CD4-positive, CD25-positive, alpha-beta regulatory T cell (primary cell): Measurements from ENCODE around the gene ACVRL1. TPM values are rescaled to one million over a fixed set of nuclear protein-coding genes. Genes with fewer than 3 reads are reported as not detected.

Experiments
- ATAC-seq, 2 donors: fragments of 150-1000 bp; cut with Tn5 transposase; one replicate each; pipeline ENCODE4 v1.10.0; 2021; ENCODE audit warnings: low read depth in 2 of 2, moderate number of reproducible peaks in 2 of 2, moderate library complexity in 1 of 2
- DNase-seq, 3 donors: peaks; one replicate each; pipeline versions ENCODE4 v3.0.0 to v3.0.0-alpha.2; 2012 to 2022; ENCODE audit warnings: mixed read lengths in 1 of 3
- H3K27ac ChIP-seq: one replicate; pipeline ENCODE4 v1.7.0; 2013; ENCODE audit warnings: mild to moderate bottlenecking, low read length; ENCODE audit not compliant: insufficient read depth, poor library complexity, severe bottlenecking
- H3K27me3 ChIP-seq: one replicate; pipeline ENCODE4 v1.7.0; 2013; ENCODE audit warnings: low read length; ENCODE audit not compliant: control insufficient read depth, insufficient read depth
- H3K36me3 ChIP-seq: one replicate; pipeline ENCODE4 v1.7.0; 2013; ENCODE audit warnings: mild to moderate bottlenecking, low read length, moderate library complexity; ENCODE audit not compliant: control insufficient read depth, insufficient read depth
- H3K4me1 ChIP-seq: 2 replicates; pipeline ENCODE4 v1.7.0; 2013; ENCODE audit warnings: mild to moderate bottlenecking, low read length; ENCODE audit not compliant: insufficient read depth, control insufficient read depth, poor library complexity, severe bottlenecking
- H3K4me3 ChIP-seq: one replicate; pipeline ENCODE4 v1.7.0; 2013; ENCODE audit warnings: low read depth, mild to moderate bottlenecking, low read length, moderate library complexity
- H3K9me3 ChIP-seq, 2 experiments: 1 replicate in 1 of 2; 2 replicates in 1 of 2; pipeline ENCODE4 v1.7.0; 2013; ENCODE audit warnings: low read length in 2 of 2, mild to moderate bottlenecking in 1 of 2, moderate library complexity in 1 of 2; ENCODE audit not compliant: control insufficient read depth in 2 of 2
- H3K27ac Mint-ChIP-seq, 3 donors: one replicate each; pipeline ENCODE4 v1.8.0; 2020 to 2022; ENCODE audit warnings: mild to moderate bottlenecking in 3 of 3, mixed read lengths in 3 of 3, moderate library complexity in 2 of 3
- H3K27me3 Mint-ChIP-seq: one replicate; pipeline ENCODE4 v1.8.0; 2022; ENCODE audit warnings: mild to moderate bottlenecking, mixed read lengths
- H3K36me3 Mint-ChIP-seq: one replicate; pipeline ENCODE4 v1.8.0; 2020; ENCODE audit warnings: mixed read lengths
- H3K4me1 Mint-ChIP-seq, 4 donors: one replicate each; pipeline ENCODE4 v1.8.0; 2020 to 2022; ENCODE audit warnings: mixed read lengths in 4 of 4, mild to moderate bottlenecking in 1 of 4
- H3K4me3 Mint-ChIP-seq, 4 donors: one replicate each; pipeline ENCODE4 v1.8.0; 2020 to 2022; ENCODE audit warnings: mild to moderate bottlenecking in 4 of 4, mixed read lengths in 4 of 4, moderate library complexity in 3 of 4
- H3K9me3 Mint-ChIP-seq, 7 donors: one replicate each; pipeline ENCODE4 v1.8.0; 2020 to 2022; ENCODE audit warnings: mixed read lengths in 7 of 7, mild to moderate bottlenecking in 3 of 7, moderate library complexity in 2 of 7
- polyA plus RNA-seq, 4 donors: library from polyadenylated mRNA; unstranded; fragments of 300-500 nt; fragmentation: Illumina TruSeq; gene quantifications; one replicate each; pipeline ENCODE4 v1.2.3, GENCODE V29; 2021
- total RNA-seq: library from RNA; stranded (reverse); gene quantifications from one replicate; pipeline ENCODE4 v1.2.3, GENCODE V29; 2022

Gene ACVRL1
- total and polyA plus RNA-seq, 5 donors from 2014 or later, result not detected

GRCh38 chr12:51959211-51959610 is 51.9 kb downstream of the ACVRL1 start:
- H3K4me3 ChIP-seq, result no peak overlapping the region
- Mint-ChIP-seq H3K9me3 (no peaks in the 10 kb centered on the region), H3K27me3 (peaks cover 5% of the 10 kb centered on the region), H3K36me3 (peaks cover 14% of the 10 kb centered on the region), H3K27ac (peak overlapping the region in 1 of 3 donors; percentile 32), H3K4me3 (no peak overlapping the region), H3K4me1 (peaks cover 15 to 43% (median 24%) of the 10 kb centered on the region in 4 donors)
- H3K9me3 ChIP-seq, result no peaks in the 10 kb centered on the region
- no peaks in the 10 kb centered on the region for H3K27me3 ChIP-seq
- no peaks in the 10 kb centered on the region for H3K36me3 ChIP-seq
- no peak overlapping the region for H3K27ac ChIP-seq
- no peak for ATAC-seq
- H3K4me1 ChIP-seq, result no peaks in the 10 kb centered on the region
- no peak for DNase-seq

GRCh38 chr12:51959921-51960320 is 52.6 kb downstream of the ACVRL1 start:
- H3K36me3 Mint-ChIP-seq, result peaks cover 14% of the 10 kb centered on the region
- peaks cover 14 to 36% (median 21%) of the 10 kb centered on the region in 4 donors for H3K4me1 Mint-ChIP-seq
- no peak overlapping the region for H3K4me3 Mint-ChIP-seq
- Histone ChIP-seq H3K36me3 (no peaks in the 10 kb centered on the region), H3K27ac (no peak overlapping the region), H3K27me3 (no peaks in the 10 kb centered on the region), H3K4me1 (no peaks in the 10 kb centered on the region), H3K4me3 (no peak overlapping the region), H3K9me3 (no peaks in the 10 kb centered on the region)
- H3K27me3 Mint-ChIP-seq, result peaks cover 5% of the 10 kb centered on the region
- H3K27ac Mint-ChIP-seq, result peak overlapping the region in 1 of 3 donors; percentile 32
- H3K9me3 Mint-ChIP-seq, result no peaks in the 10 kb centered on the region
- ATAC-seq (no peak), DNase-seq (no peak)

GRCh38 chr12:51960488-51960887 is 53.2 kb downstream of the ACVRL1 start:
- Histone ChIP-seq H3K4me3 (no peak overlapping the region), H3K9me3 (no peaks in the 10 kb centered on the region), H3K27me3 (no peaks in the 10 kb centered on the region), H3K27ac (no peak overlapping the region), H3K36me3 (no peaks in the 10 kb centered on the region), H3K4me1 (no peaks in the 10 kb centered on the region)
- no peak for ATAC-seq
- DNase-seq, result no peak
- Mint-ChIP-seq H3K9me3 (no peaks in the 10 kb centered on the region), H3K4me3 (no peak overlapping the region), H3K27ac (peak overlapping the region in 1 of 3 donors; percentile 36), H3K4me1 (peaks cover 18 to 33% (median 21%) of the 10 kb centered on the region in 4 donors), H3K27me3 (peaks cover 5% of the 10 kb centered on the region), H3K36me3 (peaks cover 14% of the 10 kb centered on the region)

GRCh38 chr12:51960890-51961289 is 53.6 kb downstream of the ACVRL1 start:
- Mint-ChIP-seq H3K4me3 (no peak overlapping the region), H3K27me3 (peaks cover 1% of the 10 kb centered on the region)
- no peak for ATAC-seq

GRCh38 chr12:51961834-51962233 is 54.5 kb downstream of the ACVRL1 start:
- Histone ChIP-seq H3K4me3 (no peak overlapping the region), H3K27me3 (no peaks in the 10 kb centered on the region), H3K9me3 (no peaks in the 10 kb centered on the region), H3K4me1 (no peaks in the 10 kb centered on the region), H3K27ac (no peak overlapping the region), H3K36me3 (no peaks in the 10 kb centered on the region)
- no peaks in the 10 kb centered on the region for H3K9me3 Mint-ChIP-seq
- DNase-seq (no peak), ATAC-seq (peak in 1 of 2 donors; percentile 34)
- peaks cover 18 to 28% (median 24%) of the 10 kb centered on the region in 4 donors for H3K4me1 Mint-ChIP-seq
- H3K27ac Mint-ChIP-seq, result peak overlapping the region in 2 of 3 donors; percentile 36 to 60
- H3K4me3 Mint-ChIP-seq, result no peak overlapping the region
- H3K36me3 Mint-ChIP-seq, result peaks cover 14% of the 10 kb centered on the region
- no peaks in the 10 kb centered on the region for H3K27me3 Mint-ChIP-seq

More at GRCh38 chr12:51960890-51961289, 53.6 kb downstream of the ACVRL1 start:
- peaks cover 14% of the 10 kb centered on the region for H3K36me3 Mint-ChIP-seq
- H3K27ac ChIP-seq, result no peak overlapping the region
- DNase-seq, result no peak
- no peaks in the 10 kb centered on the region for H3K9me3 Mint-ChIP-seq
- H3K27me3 ChIP-seq, result no peaks in the 10 kb centered on the region
- H3K36me3 ChIP-seq, result no peaks in the 10 kb centered on the region
- H3K4me1 Mint-ChIP-seq, result peaks cover 18 to 30% (median 23%) of the 10 kb centered on the region in 4 donors
- no peak overlapping the region for H3K4me3 ChIP-seq
- H3K9me3 ChIP-seq, result no peaks in the 10 kb centered on the region
- no peaks in the 10 kb centered on the region for H3K4me1 ChIP-seq
- peak overlapping the region in 1 of 3 donors; percentile 36 for H3K27ac Mint-ChIP-seq

- H3K36me3 Mint-ChIP-seq, result peaks cover 11% of the 10 kb centered on the region
- Histone ChIP-seq H3K27me3 (no peaks in the 10 kb centered on the region), H3K36me3 (no peaks in the 10 kb centered on the region), H3K4me3 (no peak overlapping the region), H3K9me3 (no peaks in the 10 kb centered on the region), H3K27ac (no peak overlapping the region), H3K4me1 (no peaks in the 10 kb centered on the region)
- H3K27me3 Mint-ChIP-seq, result no peaks in the 10 kb centered on the region
- no peaks in the 10 kb centered on the region for H3K9me3 Mint-ChIP-seq
- H3K4me1 Mint-ChIP-seq, result peaks cover 18 to 28% (median 23%) of the 10 kb centered on the region in 4 donors
- no peak for DNase-seq
- peak overlapping the region in 1 of 3 donors; percentile 1 for H3K27ac Mint-ChIP-seq
- no peak for ATAC-seq
- H3K4me3 Mint-ChIP-seq, result no peak overlapping the region
Measured at GRCh38 chr12:51962737-51963136, 55.4 kb downstream of the ACVRL1 start.

- no peaks in the 10 kb centered on the region for H3K4me1 ChIP-seq
- no peak overlapping the region for H3K4me3 Mint-ChIP-seq
- no peaks in the 10 kb centered on the region for H3K9me3 Mint-ChIP-seq
- no peak for ATAC-seq
- peaks cover 7% of the 10 kb centered on the region for H3K36me3 Mint-ChIP-seq
- peaks cover 16 to 28% (median 21%) of the 10 kb centered on the region in 4 donors for H3K4me1 Mint-ChIP-seq
- no peaks in the 10 kb centered on the region for H3K9me3 ChIP-seq
- H3K27me3 Mint-ChIP-seq, result no peaks in the 10 kb centered on the region
- no peak overlapping the region for H3K27ac ChIP-seq
- H3K4me3 ChIP-seq, result no peak overlapping the region
- H3K27ac Mint-ChIP-seq, result no peak overlapping the region
- DNase-seq, result no peak
- no peaks in the 10 kb centered on the region for H3K27me3 ChIP-seq
- no peaks in the 10 kb centered on the region for H3K36me3 ChIP-seq
Measured at GRCh38 chr12:51963477-51963876, 56.2 kb downstream of the ACVRL1 start.

GRCh38 chr12:51969643-51970042 is 62.3 kb downstream of the ACVRL1 start:
- H3K27ac Mint-ChIP-seq, result peak overlapping the region in 1 of 3 donors; percentile 72
- H3K27ac ChIP-seq, result no peak overlapping the region
- no peak overlapping the region for H3K4me3 Mint-ChIP-seq
- H3K27me3 Mint-ChIP-seq, result peaks cover 5% of the 10 kb centered on the region
- no peak overlapping the region for H3K4me3 ChIP-seq
- H3K9me3 Mint-ChIP-seq, result no peaks in the 10 kb centered on the region
- peaks cover 37 to 51% (median 46%) of the 10 kb centered on the region in 4 donors for H3K4me1 Mint-ChIP-seq
- no peaks in the 10 kb centered on the region for H3K9me3 ChIP-seq
- DNase-seq (no peak), ATAC-seq (no peak)
- H3K36me3 ChIP-seq, result no peaks in the 10 kb centered on the region
- no peaks in the 10 kb centered on the region for H3K36me3 Mint-ChIP-seq
- peaks cover 42% of the 10 kb centered on the region for H3K4me1 ChIP-seq
- H3K27me3 ChIP-seq, result no peaks in the 10 kb centered on the region
